Measurements from ENCODE around the gene RNU6-1.

- no peak for TF ChIP-seq EZH2 (IDR thresholded peaks at IDR 0.05; ENCODE audit: low read length, missing control alignments)
- TF ChIP-seq, protein P1, sequence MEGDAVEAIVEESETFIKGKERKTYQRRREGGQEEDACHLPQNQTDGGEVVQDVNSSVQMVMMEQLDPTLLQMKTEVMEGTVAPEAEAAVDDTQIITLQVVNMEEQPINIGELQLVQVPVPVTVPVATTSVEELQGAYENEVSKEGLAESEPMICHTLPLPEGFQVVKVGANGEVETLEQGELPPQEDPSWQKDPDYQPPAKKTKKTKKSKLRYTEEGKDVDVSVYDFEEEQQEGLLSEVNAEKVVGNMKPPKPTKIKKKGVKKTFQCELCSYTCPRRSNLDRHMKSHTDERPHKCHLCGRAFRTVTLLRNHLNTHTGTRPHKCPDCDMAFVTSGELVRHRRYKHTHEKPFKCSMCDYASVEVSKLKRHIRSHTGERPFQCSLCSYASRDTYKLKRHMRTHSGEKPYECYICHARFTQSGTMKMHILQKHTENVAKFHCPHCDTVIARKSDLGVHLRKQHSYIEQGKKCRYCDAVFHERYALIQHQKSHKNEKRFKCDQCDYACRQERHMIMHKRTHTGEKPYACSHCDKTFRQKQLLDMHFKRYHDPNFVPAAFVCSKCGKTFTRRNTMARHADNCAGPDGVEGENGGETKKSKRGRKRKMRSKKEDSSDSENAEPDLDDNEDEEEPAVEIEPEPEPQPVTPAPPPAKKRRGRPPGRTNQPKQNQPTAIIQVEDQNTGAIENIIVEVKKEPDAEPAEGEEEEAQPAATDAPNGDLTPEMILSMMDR (conservative IDR thresholded peaks at IDR 0.05 in 1 of 2, IDR thresholded peaks at IDR 0.05 in 1 of 2; ENCODE audit: low read depth in 1 of 2, low read length in 2 of 2): no peak
Measured at GRCh38 chr15:67840749-67841512, 1.1 kb upstream of the RNU6-1 start.

All from fibroblast of lung (primary cell).